HG03139 (cell line): Measurements from ENCODE around the gene GIMD1.
A peak's percentile ranks its signal among the peaks of the same experiment; 100 is the strongest.
"Not testable (repeated sequence)": the region's sequence is repeated elsewhere in the genome, so short reads cannot be mapped to it uniquely, and the experiment has no call there.

Source experiments
- ATAC-seq: cut with Tn5 transposase; IDR thresholded peaks from one replicate; pipeline ENCODE4 v1.9.1; 2021; ENCODE audit not compliant: unreplicated experiment

GIMD1 gene

DNA sequence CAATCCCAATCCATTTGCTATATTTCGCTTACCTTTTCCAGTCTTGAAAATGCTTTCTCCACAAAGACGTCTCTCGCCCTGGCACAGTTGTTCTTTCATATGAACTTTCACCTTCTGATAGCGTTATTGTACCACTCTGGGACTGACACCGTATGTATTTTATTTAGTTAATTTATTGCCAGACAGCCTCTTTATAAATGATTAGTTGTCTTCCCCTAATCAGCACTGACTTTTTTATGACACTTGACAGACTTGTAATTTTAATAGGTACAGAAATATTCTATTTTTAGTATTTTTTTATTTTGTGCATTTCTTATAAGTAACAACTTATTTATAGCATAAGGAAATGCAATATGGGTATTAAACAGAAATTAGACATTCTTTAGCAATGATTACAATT is at the start of gene GIMD1:
Gene GIMD1 (minus strand): TSS at position 101 of the 400 bp plus-strand sequence. CDS start 1,343 bp downstream, outside the sequence.
- no peak for ATAC-seq

- no peak for ATAC-seq
Observed at GRCh38 chr4:106414366-106414765, 45.8 kb upstream of the GIMD1 start.

DNA sequence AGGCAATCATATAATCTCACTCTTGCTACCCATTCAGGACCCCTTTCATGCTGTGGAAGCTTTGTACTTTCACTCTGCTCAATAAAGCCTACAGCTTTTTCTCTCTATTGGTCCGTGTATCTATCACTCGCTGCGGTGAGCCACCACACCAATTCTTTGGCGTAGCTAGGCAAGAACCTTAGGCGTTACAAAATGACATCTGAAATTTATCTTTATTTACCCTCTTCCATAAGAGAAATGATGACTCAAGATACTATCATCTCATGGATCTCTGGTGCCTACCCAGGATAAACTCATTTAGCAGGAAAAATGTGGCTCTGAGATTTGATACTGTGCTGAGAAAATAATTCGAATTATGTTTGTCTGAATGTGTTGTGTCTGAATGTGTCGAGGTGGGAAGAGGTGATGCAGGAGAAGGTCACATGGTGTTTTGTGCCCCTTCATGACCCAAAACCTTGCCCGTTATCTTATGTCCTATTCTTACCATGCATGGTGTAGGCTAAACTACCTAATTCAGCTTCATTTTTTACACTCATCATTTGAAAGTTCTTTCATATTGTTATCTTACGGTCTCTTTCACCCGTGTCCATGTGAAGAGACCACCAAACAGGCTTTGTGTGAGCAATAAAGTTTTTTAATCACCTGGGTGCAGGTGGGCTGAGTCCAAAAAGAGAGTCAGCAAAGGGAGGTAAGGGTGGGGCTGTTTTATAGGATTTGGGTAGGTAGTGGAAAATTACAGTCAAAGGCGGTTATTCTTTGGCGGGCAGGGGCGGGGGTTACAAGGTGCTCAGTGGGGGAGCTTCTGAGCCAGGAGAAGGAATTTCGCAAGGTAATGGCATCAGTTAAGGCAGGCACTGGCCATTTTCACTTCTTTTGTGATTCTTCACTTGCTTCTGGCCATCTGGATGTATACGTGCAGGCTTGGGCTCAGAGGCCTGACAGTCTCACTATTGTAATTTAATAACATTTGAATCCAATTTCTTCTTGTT is 41.6 kb upstream of the GIMD1 start:
- no peak for ATAC-seq

DNA sequence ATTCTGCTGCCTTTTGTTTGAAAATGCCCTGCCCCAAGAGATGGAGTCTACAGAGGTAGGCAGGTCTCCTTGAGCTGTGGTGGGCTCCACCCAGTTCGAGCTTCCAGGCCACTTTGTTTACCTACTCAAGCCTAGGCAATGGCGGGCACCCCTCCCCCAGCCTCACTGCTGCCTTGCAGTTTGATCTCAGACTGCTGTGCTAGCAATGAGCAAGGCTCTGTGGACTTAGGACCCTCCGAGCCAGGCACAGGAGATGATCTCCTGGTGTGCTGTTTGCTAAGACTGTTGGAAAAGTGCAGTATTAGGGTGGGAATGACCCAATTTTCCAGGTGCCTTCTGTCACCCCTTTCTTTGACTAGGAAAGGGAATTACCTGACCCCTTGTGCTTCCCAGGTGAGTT is 39.4 kb upstream of the GIMD1 start:
- not testable (repeated sequence) for ATAC-seq

DNA sequence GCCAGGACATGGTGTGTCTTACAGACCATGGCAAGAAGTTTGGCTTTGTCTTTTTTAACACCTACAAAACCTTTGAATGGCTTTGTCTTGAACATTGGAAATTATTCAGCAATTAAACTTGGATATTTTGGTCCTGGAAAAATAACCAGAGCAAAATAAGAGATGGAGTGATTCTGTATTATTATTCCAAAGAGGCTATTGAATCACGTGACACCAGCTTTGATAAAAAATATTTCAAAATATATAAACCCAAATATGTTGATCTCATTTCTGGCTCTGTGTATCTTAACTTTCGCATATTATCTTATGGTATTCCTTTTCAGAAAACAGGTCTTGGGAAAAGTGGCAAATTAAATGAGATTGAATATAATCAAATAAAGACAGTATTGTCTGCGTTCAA is 32.6 kb upstream of the GIMD1 start:
- ATAC-seq: no peak

- not testable (repeated sequence) for ATAC-seq
Observed at GRCh38 chr4:106398898-106399297, 30.3 kb upstream of the GIMD1 start.

- no peak for ATAC-seq
Observed at GRCh38 chr4:106395582-106395981, 27.0 kb upstream of the GIMD1 start.

DNA sequence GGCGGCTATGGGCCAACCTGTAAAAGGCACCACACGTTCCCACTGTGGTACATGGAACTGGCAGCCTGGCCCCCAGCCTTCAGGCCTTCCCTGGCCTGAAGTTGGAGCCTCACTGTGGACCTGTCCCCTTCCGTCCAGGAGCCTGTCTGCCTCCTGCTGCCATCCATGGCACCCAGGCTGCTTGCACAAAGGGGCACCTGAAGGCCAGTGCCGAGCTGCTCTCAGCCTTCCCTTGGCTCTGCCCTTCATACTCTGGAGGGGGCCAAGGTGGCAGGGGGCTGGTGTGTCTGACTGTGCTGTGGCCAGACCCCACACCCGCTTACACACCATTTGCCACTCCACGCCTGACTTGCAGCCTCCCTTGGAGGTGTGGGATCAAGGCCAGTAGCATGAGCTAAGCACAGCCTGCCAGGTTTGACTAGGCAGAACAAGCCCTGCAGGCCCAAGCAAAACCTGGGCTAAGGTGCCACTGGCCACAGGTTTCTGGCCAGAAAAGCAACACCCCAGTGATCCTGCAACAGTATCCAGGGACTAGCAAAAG is 17.3 kb upstream of the GIMD1 start:
- ATAC-seq: no peak

GRCh38 chr4:106384878-106385277 is 16.3 kb upstream of the GIMD1 start:
- ATAC-seq: no peak

DNA sequence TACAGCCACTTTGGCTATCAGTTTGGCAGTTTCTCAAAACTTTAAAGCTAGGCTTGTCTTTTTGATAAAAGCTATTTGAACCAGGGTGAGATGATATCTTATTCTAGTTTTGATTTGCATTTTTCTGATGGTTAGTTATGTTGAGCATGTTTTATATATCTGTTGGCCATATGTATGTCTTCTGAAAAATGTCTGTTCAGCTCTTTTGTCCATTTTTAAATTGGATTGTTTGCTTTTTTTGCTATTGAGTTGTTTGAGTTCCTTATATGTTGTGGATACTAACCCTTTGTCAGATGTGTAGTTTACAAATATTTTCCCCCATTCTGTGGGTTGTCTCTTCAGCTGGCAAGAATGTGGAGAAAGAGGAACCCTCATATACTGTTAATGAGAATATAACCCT is 11.6 kb upstream of the GIMD1 start:
- no peak for ATAC-seq

- no peak for ATAC-seq
Observed at GRCh38 chr4:106373026-106373425, 4.4 kb upstream of the GIMD1 start.

GRCh38 chr4:106371161-106371560 is 2.6 kb upstream of the GIMD1 start:
- no peak for ATAC-seq

- ATAC-seq: no peak
Observed at GRCh38 chr4:106370214-106370613, 1.6 kb upstream of the GIMD1 start.

GRCh38 chr4:106369456-106370060 is 980 bp upstream of the GIMD1 start:
- peak; percentile 77 for ATAC-seq

GRCh38 chr4:106367072-106367471 is 1.5 kb downstream of the GIMD1 start:
- no peak for ATAC-seq

DNA sequence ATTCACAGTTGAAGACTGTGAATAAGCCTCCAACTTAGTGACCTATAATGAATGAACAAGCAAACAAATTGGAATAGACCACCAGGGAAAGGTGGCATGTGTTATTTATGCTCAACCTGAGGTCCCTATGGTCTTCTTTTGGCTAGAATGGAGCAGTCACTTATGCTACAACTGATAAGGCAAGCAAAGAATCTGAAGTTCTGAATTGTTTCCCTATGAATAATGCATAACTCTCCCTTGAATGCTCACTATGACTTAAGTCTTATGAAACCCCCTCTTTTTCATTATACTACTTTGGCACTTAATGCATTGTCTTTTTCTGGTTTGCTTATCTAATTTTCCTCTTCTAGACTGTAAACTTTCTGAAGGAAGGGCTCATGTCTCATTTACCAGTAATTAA is 2.6 kb downstream of the GIMD1 start:
- no peak for ATAC-seq

GRCh38 chr4:106365613-106366012 is 3.0 kb downstream of the GIMD1 start:
- no peak for ATAC-seq

DNA sequence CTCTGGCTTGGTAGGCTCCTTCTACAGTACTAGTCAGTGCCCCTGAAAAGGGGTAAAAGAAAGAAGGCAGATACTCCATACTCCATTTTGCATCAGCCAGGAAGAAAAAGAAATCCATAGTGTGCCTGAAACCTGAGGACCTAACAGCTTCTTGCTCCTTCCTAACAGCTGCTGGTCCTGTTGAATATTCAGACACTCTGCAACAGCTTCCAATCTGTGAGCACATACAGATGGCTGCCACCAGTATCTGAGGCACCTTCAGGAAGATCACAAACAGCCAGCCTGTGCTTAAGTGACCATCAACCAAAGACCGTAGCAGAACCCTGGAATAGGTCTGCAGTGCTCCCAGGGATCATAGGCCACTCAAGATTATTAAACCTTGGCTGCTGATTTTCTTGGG is 4.3 kb downstream of the GIMD1 start:
- no peak for ATAC-seq

DNA sequence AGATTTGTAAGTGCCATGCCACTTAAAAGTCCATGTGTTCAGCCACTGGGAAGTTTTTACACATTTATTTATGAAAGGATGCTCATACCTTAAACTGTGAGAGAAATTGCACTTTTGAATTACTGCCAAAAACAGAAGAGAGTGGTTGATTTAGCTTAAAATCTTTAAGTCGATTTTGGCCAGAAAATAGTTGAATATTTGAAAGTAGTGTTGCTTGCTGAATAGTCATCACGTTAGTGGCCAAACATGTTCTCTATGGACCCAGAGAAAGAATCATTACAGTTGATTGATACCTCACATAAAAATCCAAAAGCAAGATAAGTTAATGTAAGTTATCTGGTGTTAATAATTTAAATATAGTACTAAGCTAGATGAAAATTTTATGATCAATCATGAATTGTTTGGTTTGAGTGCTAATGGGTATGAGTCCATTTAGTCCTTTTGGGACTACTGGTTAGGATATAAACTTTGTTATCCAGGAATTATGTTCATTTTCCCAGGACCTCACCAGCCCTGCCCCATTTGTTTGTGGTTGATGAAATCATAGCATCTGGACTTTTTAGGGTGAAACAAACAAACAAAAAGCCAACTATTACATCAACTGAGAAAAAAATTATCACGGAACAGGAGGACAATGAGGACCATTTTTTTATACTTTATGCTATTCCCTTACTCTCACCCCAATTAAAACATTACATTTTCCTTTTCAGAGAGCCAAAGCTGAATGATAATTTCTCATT is 6.3 kb downstream of the GIMD1 start:
- no peak for ATAC-seq

DNA sequence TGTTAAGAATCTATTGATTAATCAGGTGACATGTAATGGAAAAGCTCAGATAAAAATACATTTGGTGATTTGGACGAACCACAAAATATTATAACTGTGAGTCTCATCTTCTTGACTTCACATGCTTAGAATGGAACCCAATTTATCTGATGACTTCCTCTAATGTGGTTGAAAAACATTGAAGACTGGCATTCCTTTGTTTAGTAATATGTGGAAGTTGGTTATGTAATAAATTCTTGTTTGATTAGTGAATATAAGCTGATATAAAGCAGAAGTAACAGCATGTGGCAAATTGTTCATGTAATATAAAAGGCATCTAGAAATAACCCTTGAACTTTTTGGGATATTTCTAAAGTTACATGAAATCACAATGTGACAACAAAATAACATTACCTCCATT is 9.7 kb downstream of the GIMD1 start:
- ATAC-seq: no peak

- ATAC-seq: no peak
Observed at GRCh38 chr4:106355193-106355592, 13.4 kb downstream of the GIMD1 start.
